GM18502 (cell line): Measurements from ENCODE around the gene ACTA1.
"Not testable (repeated sequence)": the region's sequence is repeated elsewhere in the genome, so short reads cannot be mapped to it uniquely, and the experiment has no call there.

ENCODE experiments used
- ATAC-seq: cut with Tn5 transposase; IDR thresholded peaks from one replicate; pipeline ENCODE4 v1.9.1; 2021; ENCODE audit warnings: mild to moderate bottlenecking; ENCODE audit not compliant: unreplicated experiment, poor library complexity

The ACTA1 gene

GRCh38 chr1:229410692-229411433 is 23.0 kb downstream of the ACTA1 start:
- ATAC-seq, result no peak

- ATAC-seq, result no peak
Observed at GRCh38 chr1:229410370-229410691, 23.6 kb downstream of the ACTA1 start.

- no peak for ATAC-seq
Observed at GRCh38 chr1:229409616-229410369, 24.1 kb downstream of the ACTA1 start.

GRCh38 chr1:229408458-229409037 is 25.3 kb downstream of the ACTA1 start:
- ATAC-seq, result no peak

GRCh38 chr1:229407206-229408026 is 26.5 kb downstream of the ACTA1 start:
- no peak for ATAC-seq

- ATAC-seq, result no peak
Observed at GRCh38 chr1:229406798-229407197, 27.1 kb downstream of the ACTA1 start.

- ATAC-seq, result no peak
Observed at GRCh38 chr1:229403573-229403972, 30.3 kb downstream of the ACTA1 start.

- ATAC-seq, result no peak
Observed at GRCh38 chr1:229402993-229403392, 30.9 kb downstream of the ACTA1 start.

GRCh38 chr1:229402329-229402728 is 31.6 kb downstream of the ACTA1 start:
- not testable (repeated sequence) for ATAC-seq

- ATAC-seq, result no peak
Observed at GRCh38 chr1:229397762-229398161, 36.1 kb downstream of the ACTA1 start.

GRCh38 chr1:229396585-229397206 is 37.2 kb downstream of the ACTA1 start:
- no peak for ATAC-seq

GRCh38 chr1:229394517-229394916 is 39.4 kb downstream of the ACTA1 start:
- ATAC-seq, result not testable (repeated sequence)

- ATAC-seq, result no peak
Observed at GRCh38 chr1:229392936-229393335, 41.0 kb downstream of the ACTA1 start.

- ATAC-seq, result no peak
Observed at GRCh38 chr1:229390130-229390529, 43.8 kb downstream of the ACTA1 start.

GRCh38 chr1:229388897-229389580 is 44.9 kb downstream of the ACTA1 start:
- no peak for ATAC-seq

- no peak for ATAC-seq
Observed at GRCh38 chr1:229385853-229386456, 47.9 kb downstream of the ACTA1 start.

- ATAC-seq, result no peak
Observed at GRCh38 chr1:229384822-229385221, 49.1 kb downstream of the ACTA1 start.

GRCh38 chr1:229383961-229384360 is 49.9 kb downstream of the ACTA1 start:
- ATAC-seq, result no peak

GRCh38 chr1:229383188-229383587 is 50.7 kb downstream of the ACTA1 start:
- ATAC-seq, result no peak
